Endothelial cell of hepatic sinusoid (primary cell): ENCODE data around the gene DGCR8.
"Not testable (repeated sequence)": the region's sequence is repeated elsewhere in the genome, so short reads cannot be mapped to it uniquely, and the experiment has no call there.

Experiments used
- in situ Hi-C: cut with HindIII; loops from 2 replicates; pipeline ENCODE4 v1.10.0; 2017; ENCODE audit warnings: low sequenced_read_pairs

Gene DGCR8

GRCh38 chr22:20147237-20147988 lies 67.4 kb downstream of the DGCR8 start:
- in situ Hi-C loops = loop anchor here (10.0 kb wide), 2 partner anchors 97 to 173 kb away; no protein-coding TSS in a partner anchor

DNA sequence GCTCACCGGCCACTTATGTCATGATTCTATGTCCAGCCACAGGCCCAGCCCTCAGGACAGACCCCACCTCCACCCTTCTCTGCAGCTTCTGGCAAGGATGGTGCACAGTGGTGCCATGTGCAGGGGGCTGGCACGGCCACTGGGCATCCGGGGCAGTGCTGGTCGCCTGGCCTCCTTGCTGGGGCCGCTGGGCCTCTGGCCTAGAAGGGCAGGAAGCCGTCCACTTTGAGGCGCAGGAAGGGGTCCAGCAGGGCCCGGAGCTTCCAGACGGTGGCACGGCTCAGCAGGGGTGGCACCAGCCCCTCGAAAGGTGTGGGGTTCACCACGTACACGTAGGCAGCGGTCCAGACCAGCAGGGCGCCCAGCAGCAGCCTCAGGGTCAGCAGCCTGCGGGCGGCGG lies 68.4 kb downstream of the DGCR8 start:
- in situ Hi-C loops = loop anchor here (10.0 kb wide), 2 partner anchors 96 to 174 kb away; no protein-coding TSS in a partner anchor

GRCh38 chr22:20149257-20150250 lies 69.5 kb downstream of the DGCR8 start:
- in situ Hi-C loops = loop anchor here (10.0 kb wide), 2 partner anchors 95 to 175 kb away; no protein-coding TSS in a partner anchor

- in situ Hi-C loops = no loop called here
Measured at GRCh38 chr22:20150381-20151275, 70.6 kb downstream of the DGCR8 start, which contains the start of gene CCDC188. Gene CCDC188, minus strand, starts transcription at chr22:20151055. Its CDS starts 69 bp downstream, at chr22:20150986.

DNA sequence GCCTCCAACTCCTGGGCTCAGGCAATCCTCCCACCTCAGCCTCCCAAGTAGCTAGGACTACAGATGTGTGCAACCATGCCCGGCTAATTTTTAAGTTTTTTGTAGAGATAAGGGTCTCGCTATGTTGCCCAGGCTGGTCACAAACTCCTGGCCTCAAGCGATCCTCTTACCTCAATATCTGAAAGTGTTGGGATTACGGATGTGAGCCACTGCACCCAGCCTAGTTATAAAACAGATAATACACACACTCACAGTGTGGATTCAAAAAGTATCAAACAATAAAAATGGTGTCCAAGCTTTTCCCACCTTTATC lies 71.2 kb downstream of the DGCR8 start:
- in situ Hi-C loops = no loop called here

- in situ Hi-C loops = no loop called here
Measured at GRCh38 chr22:20152464-20152890, 72.4 kb downstream of the DGCR8 start.

- in situ Hi-C loops = no loop called here
Measured at GRCh38 chr22:20153945-20154344, 73.9 kb downstream of the DGCR8 start.

DNA sequence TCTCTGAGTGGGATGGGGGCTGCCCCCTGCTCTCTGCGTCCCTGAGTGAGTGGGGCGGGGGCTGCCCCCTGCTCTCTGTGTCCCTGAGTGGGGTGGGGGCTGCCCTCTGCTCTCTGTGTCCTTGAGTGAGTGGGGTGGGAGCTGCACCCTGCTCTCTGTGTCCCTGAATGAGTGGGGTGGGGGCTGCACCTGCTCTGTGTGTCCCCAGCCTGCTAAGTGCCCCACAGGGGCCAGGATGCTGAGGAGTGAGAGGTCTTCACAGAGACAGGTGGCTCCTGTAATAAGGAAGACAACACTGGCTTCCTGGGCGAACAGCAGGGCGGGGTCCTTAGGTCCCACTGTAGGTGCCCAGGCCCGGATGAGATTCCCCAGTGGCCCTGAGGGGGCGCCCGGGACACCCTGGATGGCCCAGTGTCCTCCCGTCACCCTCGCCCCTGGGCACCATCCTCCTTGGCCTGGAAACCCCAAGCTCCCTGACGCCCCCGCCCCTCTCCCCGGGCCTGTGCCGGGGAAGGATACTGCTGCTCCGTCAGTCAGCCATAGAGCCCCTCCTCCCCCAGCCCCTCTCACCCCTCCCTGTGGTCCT lies 74.7 kb downstream of the DGCR8 start:
- in situ Hi-C loops = no loop called here

- in situ Hi-C loops = no loop called here
Measured at GRCh38 chr22:20155330-20156041, 75.4 kb downstream of the DGCR8 start.

GRCh38 chr22:20156042-20156389 lies 76.0 kb downstream of the DGCR8 start:
- in situ Hi-C loops = no loop called here

- in situ Hi-C loops = no loop called here
Measured at GRCh38 chr22:20156611-20157429, 76.8 kb downstream of the DGCR8 start.

- in situ Hi-C loops = no loop called here
Measured at GRCh38 chr22:20157430-20158183, 77.6 kb downstream of the DGCR8 start.

DNA sequence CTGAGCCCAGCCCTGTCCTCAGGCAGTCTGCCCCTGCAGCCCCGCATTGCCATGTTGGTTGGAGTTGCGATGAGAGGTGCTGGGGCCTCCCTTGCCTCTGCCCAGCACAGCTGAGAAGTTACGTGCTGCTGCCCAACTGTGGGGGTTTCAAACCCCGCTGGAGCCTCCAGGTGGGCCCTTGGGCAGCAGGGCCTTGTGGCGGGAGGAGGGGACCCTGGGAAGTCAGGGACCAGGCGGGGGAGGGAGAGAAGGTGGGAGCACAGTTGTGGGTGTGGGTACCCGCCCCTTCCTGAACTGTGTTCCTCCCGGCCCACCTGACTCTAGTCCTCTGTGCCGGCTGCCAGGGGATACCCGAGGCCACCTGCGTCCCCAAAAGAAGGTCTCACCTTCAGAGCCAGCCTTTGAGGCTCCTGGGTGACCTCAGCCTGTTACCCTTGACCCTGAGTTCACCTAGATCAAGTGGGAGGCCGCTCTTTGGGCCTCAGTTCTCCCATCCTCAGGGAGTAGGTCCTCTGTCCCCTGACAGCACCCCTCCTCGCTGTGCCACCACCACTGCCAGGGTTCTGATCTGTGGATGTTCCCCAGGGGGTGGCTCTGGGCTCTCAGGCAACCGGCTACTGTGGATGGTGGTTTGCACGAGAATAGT lies 78.5 kb downstream of the DGCR8 start:
- in situ Hi-C loops = no loop called here

- in situ Hi-C loops = no loop called here
Measured at GRCh38 chr22:20159076-20159475, 79.0 kb downstream of the DGCR8 start.

- in situ Hi-C loops = not testable (repeated sequence)
Measured at GRCh38 chr22:20159531-20159930, 79.5 kb downstream of the DGCR8 start.

GRCh38 chr22:20160041-20160440 lies 80.0 kb downstream of the DGCR8 start:
- in situ Hi-C loops = no loop called here
